ENCODE data around the gene METTL25B. TPM values are rescaled to one million over a fixed set of nuclear protein-coding genes. Genes with fewer than 3 reads are reported as not detected.

Gene METTL25B
- total RNA-seq (10 to 100 TPM; 16.0 to 29.8 (median 29.1) TPM), polyA plus RNA-seq (1 to 10 TPM; 4.4 to 5.1 TPM), total RNA-seq (13.7 reads per million, percentile 42 among the genes with 10 or more reads in this experiment)

DNA sequence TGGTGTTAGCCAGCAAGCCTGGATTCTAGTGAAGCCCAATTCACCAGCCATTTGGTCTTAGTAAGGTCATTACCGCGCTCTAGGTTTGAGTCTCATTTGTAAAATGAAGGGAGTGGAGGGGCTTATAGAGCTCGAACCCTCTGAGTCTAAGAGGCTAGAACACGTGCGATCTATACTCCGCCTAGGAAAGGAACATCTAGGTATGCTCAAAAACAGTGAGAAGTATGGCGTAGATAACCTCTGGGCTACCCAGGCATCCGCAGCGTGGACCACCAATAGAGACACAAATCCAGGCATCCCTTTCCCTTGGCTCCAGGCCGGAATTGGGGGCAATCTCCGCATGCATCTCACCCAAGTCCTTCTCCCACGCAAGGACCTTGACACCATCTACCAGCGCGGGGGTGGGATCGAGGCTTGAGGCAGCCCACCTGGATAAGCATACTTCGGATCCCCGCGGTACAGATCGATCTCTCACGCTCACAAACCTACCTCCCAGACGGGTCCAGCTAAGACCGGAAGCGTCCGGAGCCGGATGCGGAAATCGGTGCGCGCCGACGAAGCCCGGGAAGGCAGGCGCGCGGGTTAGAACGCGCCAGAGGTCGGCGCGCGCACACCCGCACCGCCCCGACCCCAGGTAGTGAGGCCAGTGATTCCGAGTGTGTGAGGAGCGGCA lies at the start of gene METTL25B:
Gene METTL25B, plus strand, starts transcription at position 544 of the 673 bp plus-strand sequence. CDS start 636 bp downstream, outside the sequence.
- ATAC-seq = peak; percentile 70
- Histone ChIP-seq H3K27ac (ENCODE audit: low read depth, low read length) (peak within 1 kb of the TSS; percentile 95), H3K4me3 (ENCODE audit: low read length) (peak within 1 kb of the TSS; percentile 97), H3K27me3 (ENCODE audit: control insufficient read depth in 2 of 2, insufficient read depth in 2 of 2, low read length in 2 of 2) (no peaks in the 10 kb centered on the region), H3K36me3 (ENCODE audit: control insufficient read depth in 2 of 3, insufficient read depth in 3 of 3, low read length in 3 of 3) (peaks cover 9 to 28% (median 12%) of the 10 kb centered on the region in 3 experiments), H3K4me1 (ENCODE audit: control insufficient read depth in 2 of 2, insufficient read depth in 2 of 2, low read length in 2 of 2) (peaks cover 38 to 40% of the 10 kb centered on the region in 2 donors), H3K9me3 (ENCODE audit: control insufficient read depth in 2 of 3, low read length in 3 of 3) (no peaks in the 10 kb centered on the region)
- intact Hi-C loops (cut with micrococcal nuclease) = loop anchor here (1.0 to 10.0 kb wide), 12 partner anchors 13 to 393 kb away; partner anchors contain the start of genes CCT3 (in 2 of the 2), HDGF (in 2 of the 2), MRPL24 (in 2 of the 2) and PRCC (in 2 of the 2)
- Mint-ChIP-seq H3K36me3 (peaks cover 13 to 22% (median 19%) of the 10 kb centered on the region in 5 donors), H3K27me3 (no peaks in the 10 kb centered on the region), H3K9me3 (no peaks in the 10 kb centered on the region), H3K27ac (peak within 1 kb of the TSS in 4 of 9 donors; percentile 94 to 99 (median 98)), H3K4me1 (peaks cover 20 to 42% (median 27%) of the 10 kb centered on the region in 7 donors), H3K4me3 (no peak within 1 kb of the TSS)
- ChIA-PET POLR2A (interaction anchor here (1.1 to 6.0 kb wide), 12 partner anchors 12 to 227 kb away, joined by 3 to 77 read pairs (median 13); partner anchors contain the start of genes HDGF, MEF2D, MRPL24 and PRCC), CTCF (interaction anchor here (0.6 to 6.9 kb wide), 14 partner anchors 9 to 237 kb away, joined by 3 to 234 read pairs (median 4); partner anchors contain the start of genes CRABP2, HDGF, INSRR and MRPL24)
- peak in 3 of 9 donors; percentile 71 to 83 (median 76) for DNase-seq

DNA sequence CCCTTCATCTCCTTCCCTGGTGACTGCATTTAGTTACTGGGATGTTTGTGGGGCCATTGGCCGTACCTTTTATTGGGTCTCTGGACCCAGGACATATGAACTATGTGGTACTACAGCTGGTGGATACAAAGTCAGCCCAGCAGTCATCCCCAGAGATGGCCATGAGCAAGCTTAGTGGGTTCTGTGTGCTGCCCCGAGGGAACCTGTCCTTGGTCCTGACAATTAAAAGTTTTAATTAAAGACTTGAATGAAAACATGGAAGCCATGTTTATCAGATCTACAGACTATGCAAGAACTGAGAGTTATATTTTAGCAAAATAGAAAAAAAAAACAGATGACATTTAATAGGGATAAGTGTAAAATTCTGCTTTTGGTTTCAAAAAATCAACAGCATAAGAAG lies 48.2 kb upstream of the METTL25B start:
- no peak for ATAC-seq
- intact Hi-C loops (cut with micrococcal nuclease) = no loop called here
- CTCF ChIA-PET = interaction anchor here (3.4 kb wide), 1 partner anchor 46 kb away, joined by 12 read pairs; no protein-coding TSS in a partner anchor
- H3K4me1 Mint-ChIP-seq = peaks cover 21 to 34% (median 30%) of the 10 kb centered on the region in 7 donors
- no peaks in the 10 kb centered on the region for H3K9me3 ChIP-seq (ENCODE audit: control insufficient read depth in 2 of 3, low read length in 3 of 3)
- H3K27me3 ChIP-seq (ENCODE audit: control insufficient read depth in 2 of 2, insufficient read depth in 2 of 2, low read length in 2 of 2) = peaks cover 11 to 20% of the 10 kb centered on the region in 2 donors
- no peak overlapping the region for H3K27ac Mint-ChIP-seq
- H3K9me3 Mint-ChIP-seq = peaks cover 0 to 2% (median 0%) of the 10 kb centered on the region in 11 donors
- H3K36me3 ChIP-seq (ENCODE audit: control insufficient read depth in 2 of 3, insufficient read depth in 3 of 3, low read length in 3 of 3) = no peaks in the 10 kb centered on the region
- H3K36me3 Mint-ChIP-seq = peaks cover 0 to 4% (median 0%) of the 10 kb centered on the region in 5 donors
- H3K4me3 Mint-ChIP-seq = no peak overlapping the region
- no peak overlapping the region for H3K4me3 ChIP-seq (ENCODE audit: low read length)
- peaks cover 6 to 18% of the 10 kb centered on the region in 2 donors for H3K4me1 ChIP-seq (ENCODE audit: control insufficient read depth in 2 of 2, insufficient read depth in 2 of 2, low read length in 2 of 2)
- no peak overlapping the region for H3K27ac ChIP-seq (ENCODE audit: low read depth, low read length)
- POLR2A ChIA-PET = no interaction called here
- no peak for DNase-seq
- H3K27me3 Mint-ChIP-seq = peaks cover 38 to 64% (median 56%) of the 10 kb centered on the region in 5 donors

DNA sequence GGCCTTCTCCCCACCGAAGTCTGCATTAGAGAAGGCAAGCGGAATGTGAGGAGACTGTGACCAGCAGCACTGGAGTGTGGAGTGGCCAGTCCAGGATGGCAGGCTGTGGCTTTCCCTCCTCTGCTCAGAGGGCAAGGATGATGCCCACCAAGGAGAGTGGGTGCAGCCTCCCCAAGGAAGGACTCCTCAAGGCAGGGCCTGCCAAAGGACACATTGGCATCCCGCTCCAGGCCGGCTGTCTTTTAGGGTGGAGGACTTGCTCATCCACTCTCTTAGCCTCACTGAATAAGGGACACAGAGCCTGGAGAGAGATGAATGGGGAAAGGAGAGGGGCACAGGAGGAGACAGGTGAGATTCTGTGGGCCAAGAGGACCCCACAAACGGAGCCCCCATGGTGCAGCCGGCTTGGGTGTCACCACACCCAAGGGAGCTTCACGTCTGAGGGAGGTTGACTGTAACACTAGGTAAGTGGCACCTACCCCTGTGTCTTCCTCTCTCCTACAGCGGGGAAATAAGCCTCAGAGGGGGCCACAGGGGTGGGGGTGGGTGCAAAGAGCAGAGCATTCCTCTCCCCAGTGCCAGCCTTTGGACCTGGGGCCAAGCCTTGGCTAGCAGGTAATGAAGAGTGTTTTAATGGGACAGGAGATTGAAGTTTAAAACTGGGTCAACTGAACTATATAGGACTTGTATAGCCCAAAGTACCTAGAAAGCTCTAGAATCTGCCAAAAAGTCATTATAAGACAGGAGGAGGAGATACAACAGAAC lies 46.9 kb upstream of the METTL25B start:
- CTCF ChIA-PET = interaction anchor here (0.8 to 3.4 kb wide), 5 partner anchors 10 to 45 kb away, joined by 3 to 12 read pairs (median 4); no protein-coding TSS in a partner anchor
- peaks cover 0 to 2% (median 0%) of the 10 kb centered on the region in 11 donors for H3K9me3 Mint-ChIP-seq

DNA sequence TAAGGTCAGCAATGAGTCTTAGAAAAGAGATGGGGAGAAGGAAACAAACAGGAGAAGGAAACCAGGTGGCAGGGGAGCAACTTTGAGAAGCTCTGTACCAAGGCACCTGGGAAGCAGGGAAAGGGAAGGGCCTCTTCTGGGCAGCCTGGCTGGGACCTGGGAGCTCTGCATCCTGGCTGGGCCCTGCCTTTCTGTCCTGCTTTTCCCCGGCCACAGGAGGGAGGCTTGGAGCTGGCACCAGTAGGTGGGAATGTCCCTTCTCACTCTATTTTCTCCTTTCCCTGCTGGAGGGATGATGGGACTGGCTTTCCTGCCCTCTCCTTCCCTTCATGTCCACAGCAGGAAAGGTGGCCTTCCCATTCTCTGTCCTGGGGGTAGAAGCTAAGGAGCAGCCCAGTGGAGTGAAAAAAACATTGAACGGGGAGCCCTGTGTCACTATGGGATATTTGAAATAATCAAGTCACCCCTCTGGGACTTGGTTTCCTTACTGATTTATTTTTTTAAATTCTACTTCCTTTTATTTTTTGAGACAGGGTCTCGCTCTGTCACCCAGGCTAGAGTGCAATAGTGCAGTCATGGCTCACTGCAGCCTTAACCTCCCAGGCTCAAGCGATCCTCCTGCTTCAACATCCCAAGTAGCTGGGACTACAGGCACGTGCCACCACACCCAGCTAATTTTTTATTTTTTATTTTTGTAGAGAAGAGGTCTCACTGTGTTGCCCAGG lies 45.9 kb upstream of the METTL25B start:
- ATAC-seq (no peak), DNase-seq (no peak)
- ChIA-PET POLR2A (interaction anchor here (0.6 to 3.9 kb wide), 4 partner anchors 45 to 110 kb away, joined by 3 to 21 read pairs (median 3); partner anchors contain the start of genes ISG20L2 and METTL25B), CTCF (interaction anchor here (1.1 to 3.4 kb wide), 3 partner anchors 9 to 44 kb away, joined by 3 to 12 read pairs (median 4); no protein-coding TSS in a partner anchor)
- Histone ChIP-seq H3K36me3 (ENCODE audit: control insufficient read depth in 2 of 3, insufficient read depth in 3 of 3, low read length in 3 of 3) (no peaks in the 10 kb centered on the region), H3K4me1 (ENCODE audit: control insufficient read depth in 2 of 2, insufficient read depth in 2 of 2, low read length in 2 of 2) (peaks cover 6 to 18% of the 10 kb centered on the region in 2 donors), H3K4me3 (ENCODE audit: low read length) (no peak overlapping the region), H3K27me3 (ENCODE audit: control insufficient read depth in 2 of 2, insufficient read depth in 2 of 2, low read length in 2 of 2) (peaks cover 11 to 15% of the 10 kb centered on the region in 2 donors), H3K9me3 (ENCODE audit: control insufficient read depth in 2 of 3, low read length in 3 of 3) (no peaks in the 10 kb centered on the region), H3K27ac (ENCODE audit: low read depth, low read length) (no peak overlapping the region)
- Mint-ChIP-seq H3K36me3 (peaks cover 0 to 4% (median 0%) of the 10 kb centered on the region in 5 donors), H3K9me3 (peaks cover 0 to 2% (median 0%) of the 10 kb centered on the region in 11 donors), H3K4me3 (no peak overlapping the region), H3K4me1 (peaks cover 18 to 30% (median 29%) of the 10 kb centered on the region in 7 donors), H3K27ac (no peak overlapping the region), H3K27me3 (peaks cover 36 to 51% (median 43%) of the 10 kb centered on the region in 5 donors)
- intact Hi-C loops (cut with micrococcal nuclease) = no loop called here

More for the DNA sequence above, 46.9 kb upstream of the METTL25B start:
- H3K4me1 ChIP-seq (ENCODE audit: control insufficient read depth in 2 of 2, insufficient read depth in 2 of 2, low read length in 2 of 2) = peaks cover 6 to 18% of the 10 kb centered on the region in 2 donors
- POLR2A ChIA-PET = interaction anchor here (0.6 to 3.9 kb wide), 3 partner anchors 46 to 89 kb away, joined by 3 to 21 read pairs (median 3); partner anchors contain the start of genes ISG20L2 and METTL25B
- peaks cover 21 to 34% (median 30%) of the 10 kb centered on the region in 7 donors for H3K4me1 Mint-ChIP-seq
- H3K4me3 Mint-ChIP-seq = no peak overlapping the region
- H3K36me3 ChIP-seq (ENCODE audit: control insufficient read depth in 2 of 3, insufficient read depth in 3 of 3, low read length in 3 of 3) = no peaks in the 10 kb centered on the region
- H3K27ac Mint-ChIP-seq = no peak overlapping the region
- DNase-seq (no peak), ATAC-seq (no peak)
- peaks cover 11 to 20% of the 10 kb centered on the region in 2 donors for H3K27me3 ChIP-seq (ENCODE audit: control insufficient read depth in 2 of 2, insufficient read depth in 2 of 2, low read length in 2 of 2)
- no peak overlapping the region for H3K27ac ChIP-seq (ENCODE audit: low read depth, low read length)
- H3K36me3 Mint-ChIP-seq = peaks cover 0 to 4% (median 0%) of the 10 kb centered on the region in 5 donors
- peaks cover 38 to 56% (median 48%) of the 10 kb centered on the region in 5 donors for H3K27me3 Mint-ChIP-seq
- no peak overlapping the region for H3K4me3 ChIP-seq (ENCODE audit: low read length)
- intact Hi-C loops (cut with micrococcal nuclease) = no loop called here
- no peaks in the 10 kb centered on the region for H3K9me3 ChIP-seq (ENCODE audit: control insufficient read depth in 2 of 3, low read length in 3 of 3)

DNA sequence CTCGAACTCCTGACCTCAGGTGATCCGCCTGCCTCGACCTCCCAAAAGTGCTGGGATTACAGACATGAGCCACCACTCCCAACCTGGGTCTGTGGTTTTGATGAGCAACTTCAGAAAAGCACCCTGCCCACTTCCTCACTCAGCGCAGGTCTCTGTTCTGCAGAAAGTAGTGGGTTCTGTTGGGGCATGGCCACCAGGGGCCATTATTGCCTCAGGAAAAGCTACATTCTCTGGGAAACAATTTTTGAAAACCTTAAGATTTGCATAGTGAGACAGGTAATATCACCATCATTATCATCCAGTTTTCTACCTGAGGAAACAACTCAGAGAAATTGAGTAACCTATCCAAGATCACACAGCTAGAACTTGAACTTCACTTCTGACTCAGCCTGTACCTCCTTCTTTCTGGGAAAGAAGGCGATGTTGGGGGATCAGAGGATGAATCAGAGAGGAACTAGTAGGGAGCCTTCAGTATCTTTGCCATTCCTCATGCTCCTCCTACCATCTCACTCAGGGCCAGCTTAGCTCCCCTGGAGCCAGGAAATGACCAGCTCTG lies 44.0 kb upstream of the METTL25B start:
- intact Hi-C loops (cut with micrococcal nuclease) = no loop called here
- peaks cover 3 to 18% of the 10 kb centered on the region in 2 donors for H3K4me1 ChIP-seq (ENCODE audit: control insufficient read depth in 2 of 2, insufficient read depth in 2 of 2, low read length in 2 of 2)
- ATAC-seq (peak; percentile 67), DNase-seq (peak in 3 of 9 donors; percentile 31 to 42 (median 34))
- POLR2A ChIA-PET = interaction anchor here (3.9 kb wide), 1 partner anchor 43 kb away, joined by 21 read pairs; the partner anchor contains the start of genes ISG20L2 and METTL25B
- H3K27ac Mint-ChIP-seq = peak overlapping the region in 3 of 9 donors; percentile 16 to 78 (median 69)
- H3K4me3 Mint-ChIP-seq = peak overlapping the region in 2 of 10 donors; percentile 45 to 49
- no peaks in the 10 kb centered on the region for H3K36me3 ChIP-seq (ENCODE audit: control insufficient read depth in 2 of 3, insufficient read depth in 3 of 3, low read length in 3 of 3)
- no peak overlapping the region for H3K27ac ChIP-seq (ENCODE audit: low read depth, low read length)
- H3K9me3 Mint-ChIP-seq = peaks cover 0 to 2% (median 0%) of the 10 kb centered on the region in 11 donors
- CTCF ChIA-PET = interaction anchor here (1.0 to 8.9 kb wide), 5 partner anchors 22 to 176 kb away, joined by 3 to 234 read pairs (median 4); partner anchors contain the start of genes CRABP2, ISG20L2, METTL25B and NTRK1
- peaks cover 24 to 43% (median 27%) of the 10 kb centered on the region in 5 donors for H3K27me3 Mint-ChIP-seq
- H3K36me3 Mint-ChIP-seq = no peaks in the 10 kb centered on the region
- peaks cover 11 to 23% (median 17%) of the 10 kb centered on the region in 7 donors for H3K4me1 Mint-ChIP-seq
- H3K27me3 ChIP-seq (ENCODE audit: control insufficient read depth in 2 of 2, insufficient read depth in 2 of 2, low read length in 2 of 2) = peaks cover 0 to 4% of the 10 kb centered on the region in 2 donors
- no peaks in the 10 kb centered on the region for H3K9me3 ChIP-seq (ENCODE audit: control insufficient read depth in 2 of 3, low read length in 3 of 3)
- no peak overlapping the region for H3K4me3 ChIP-seq (ENCODE audit: low read length)

All from naive thymus-derived CD4-positive, alpha-beta T cell (primary cell).